Measurements from ENCODE around the gene MRPS5. TPM values are rescaled to one million over a fixed set of nuclear protein-coding genes. Genes with fewer than 3 reads are reported as not detected.

Gene MRPS5
- total and polyA plus RNA-seq, 2 experiments from 2014 or later = 44.4 to 55.3 TPM

DNA sequence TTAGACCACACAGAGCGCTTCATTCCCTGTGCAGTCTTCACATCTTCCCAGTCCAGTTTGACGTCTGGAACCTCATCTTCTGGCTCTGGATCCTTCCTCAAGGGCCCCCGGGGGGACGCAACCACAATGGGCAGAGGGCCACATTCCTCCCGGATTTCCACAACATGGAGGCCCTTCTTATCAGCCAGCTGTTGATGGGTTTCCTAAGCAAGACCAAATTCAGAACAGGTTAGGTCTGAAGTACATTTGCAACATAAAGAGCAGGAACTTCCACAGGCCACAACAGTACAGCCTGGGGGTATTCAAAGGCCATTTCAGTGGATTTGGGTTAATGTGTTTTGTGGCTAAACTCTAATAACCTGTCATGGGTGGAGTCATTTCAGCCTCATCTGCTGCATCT lies 34.2 kb downstream of the MRPS5 start:
- Histone ChIP-seq H3K36me3 (replicated peaks; ENCODE audit: insufficient read depth, low read depth) (no peaks in the 10 kb centered on the region), H4K20me1 (ENCODE audit: insufficient read depth, poor library complexity, severe bottlenecking) (no peaks in the 10 kb centered on the region), H3K79me2 (no peaks in the 10 kb centered on the region), H3K4me1 (ENCODE audit: insufficient read depth) (no peaks in the 10 kb centered on the region), H3K27ac (no peak overlapping the region), H3K4me3 (no peak overlapping the region), H3K9me3 (ENCODE audit: low read depth) (no peaks in the 10 kb centered on the region), H3K9me2 (replicated peaks; ENCODE audit: insufficient read depth) (no peaks in the 10 kb centered on the region), H2AFZ (no peak overlapping the region), H3K27me3 (no peaks in the 10 kb centered on the region), H3K4me2 (no peak overlapping the region)
- 88% methylated on average over 5 of the region's 5 CpGs for WGBS (ENCODE audit: low lambda C conversion rate, missing lambda C conversion rate)
- no peak for TF ChIP-seq EZH2phosphoT487 (IDR thresholded peaks at IDR 0.05; ENCODE audit: low read depth, severe bottlenecking, unreplicated experiment)
- TF ChIP-seq EZH2 (IDR thresholded peaks at IDR 0.05; ENCODE audit: borderline replicate concordance) = no peak
- TF ChIP-seq, protein P1, sequence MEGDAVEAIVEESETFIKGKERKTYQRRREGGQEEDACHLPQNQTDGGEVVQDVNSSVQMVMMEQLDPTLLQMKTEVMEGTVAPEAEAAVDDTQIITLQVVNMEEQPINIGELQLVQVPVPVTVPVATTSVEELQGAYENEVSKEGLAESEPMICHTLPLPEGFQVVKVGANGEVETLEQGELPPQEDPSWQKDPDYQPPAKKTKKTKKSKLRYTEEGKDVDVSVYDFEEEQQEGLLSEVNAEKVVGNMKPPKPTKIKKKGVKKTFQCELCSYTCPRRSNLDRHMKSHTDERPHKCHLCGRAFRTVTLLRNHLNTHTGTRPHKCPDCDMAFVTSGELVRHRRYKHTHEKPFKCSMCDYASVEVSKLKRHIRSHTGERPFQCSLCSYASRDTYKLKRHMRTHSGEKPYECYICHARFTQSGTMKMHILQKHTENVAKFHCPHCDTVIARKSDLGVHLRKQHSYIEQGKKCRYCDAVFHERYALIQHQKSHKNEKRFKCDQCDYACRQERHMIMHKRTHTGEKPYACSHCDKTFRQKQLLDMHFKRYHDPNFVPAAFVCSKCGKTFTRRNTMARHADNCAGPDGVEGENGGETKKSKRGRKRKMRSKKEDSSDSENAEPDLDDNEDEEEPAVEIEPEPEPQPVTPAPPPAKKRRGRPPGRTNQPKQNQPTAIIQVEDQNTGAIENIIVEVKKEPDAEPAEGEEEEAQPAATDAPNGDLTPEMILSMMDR (IDR thresholded peaks at IDR 0.05; ENCODE audit: poor library complexity) = no peak
- DNase-seq (ENCODE audit: low spot score) = no peak

DNA sequence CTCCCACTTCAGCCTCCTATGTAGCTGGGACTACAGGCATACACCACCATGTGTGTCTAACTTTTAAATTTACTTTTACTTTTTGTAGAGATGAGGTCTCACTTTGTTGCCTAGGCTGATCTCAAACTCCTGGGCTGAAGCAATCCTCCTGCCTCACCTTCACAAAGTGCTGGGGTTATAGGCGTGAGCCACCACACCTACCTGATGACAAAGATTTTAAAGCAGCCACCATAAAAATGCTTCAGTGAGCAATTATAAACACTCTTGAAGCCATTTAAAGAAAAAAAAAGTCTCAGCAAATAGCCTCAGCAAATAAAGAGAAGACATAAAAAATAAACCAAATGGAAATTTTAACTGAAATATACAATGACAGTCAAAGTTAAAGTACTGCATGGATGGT lies 35.6 kb downstream of the MRPS5 start:
- no peaks in the 10 kb centered on the region for H3K36me3 ChIP-seq (replicated peaks; ENCODE audit: insufficient read depth, low read depth)
- TF ChIP-seq EZH2 (IDR thresholded peaks at IDR 0.05; ENCODE audit: borderline replicate concordance) = no peak
- TF ChIP-seq, protein P1 (IDR thresholded peaks at IDR 0.05; ENCODE audit: poor library complexity) = no peak
- TF ChIP-seq EZH2phosphoT487 (IDR thresholded peaks at IDR 0.05; ENCODE audit: low read depth, severe bottlenecking, unreplicated experiment) = no peak
- no peak overlapping the region for H3K4me3 ChIP-seq
- no peak overlapping the region for H2AFZ ChIP-seq
- H3K9me2 ChIP-seq (replicated peaks; ENCODE audit: insufficient read depth) = no peaks in the 10 kb centered on the region
- H3K79me2 ChIP-seq = no peaks in the 10 kb centered on the region
- WGBS (ENCODE audit: low lambda C conversion rate, missing lambda C conversion rate) = 93% methylated on average over 1 of the region's 1 CpG
- H3K4me1 ChIP-seq (ENCODE audit: insufficient read depth) = no peaks in the 10 kb centered on the region
- H4K20me1 ChIP-seq (ENCODE audit: insufficient read depth, poor library complexity, severe bottlenecking) = no peaks in the 10 kb centered on the region
- no peak overlapping the region for H3K4me2 ChIP-seq
- H3K27ac ChIP-seq = no peak overlapping the region
- H3K27me3 ChIP-seq = no peaks in the 10 kb centered on the region
- no peaks in the 10 kb centered on the region for H3K9me3 ChIP-seq (ENCODE audit: low read depth)
- DNase-seq (ENCODE audit: low spot score) = no peak

DNA sequence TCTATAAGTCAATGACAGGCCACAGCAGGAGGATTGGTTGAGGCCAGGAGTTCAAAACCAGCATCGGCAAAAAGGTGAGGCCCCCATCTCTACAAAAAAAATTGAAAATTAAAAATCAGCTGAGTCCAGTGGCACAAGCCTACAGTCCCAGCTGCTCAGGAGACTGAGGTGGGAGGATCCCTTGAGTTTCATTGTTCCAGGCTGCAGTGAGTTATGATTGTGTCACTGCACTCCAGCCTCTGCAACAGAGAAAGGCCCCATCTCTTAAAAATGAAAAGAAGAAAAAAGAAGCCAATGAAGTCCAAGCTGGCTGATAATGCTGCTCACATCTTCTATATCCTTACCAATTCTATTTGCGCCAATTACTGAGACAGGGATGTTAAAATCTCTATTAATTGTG lies 39.1 kb downstream of the MRPS5 start:
- H3K27ac ChIP-seq = no peak overlapping the region
- no peak overlapping the region for H3K4me3 ChIP-seq
- H3K9me2 ChIP-seq (replicated peaks; ENCODE audit: insufficient read depth) = no peaks in the 10 kb centered on the region
- peaks cover 2% of the 10 kb centered on the region for H3K27me3 ChIP-seq
- WGBS (ENCODE audit: low lambda C conversion rate, missing lambda C conversion rate) = 95% methylated on average over 2 of the region's 2 CpGs
- no peak overlapping the region for H2AFZ ChIP-seq
- no peaks in the 10 kb centered on the region for H3K79me2 ChIP-seq
- no peak for TF ChIP-seq EZH2 (IDR thresholded peaks at IDR 0.05; ENCODE audit: borderline replicate concordance)
- TF ChIP-seq, protein P1 (IDR thresholded peaks at IDR 0.05; ENCODE audit: poor library complexity) = no peak
- no peak for TF ChIP-seq EZH2phosphoT487 (IDR thresholded peaks at IDR 0.05; ENCODE audit: low read depth, severe bottlenecking, unreplicated experiment)
- no peaks in the 10 kb centered on the region for H3K4me1 ChIP-seq (ENCODE audit: insufficient read depth)
- DNase-seq (ENCODE audit: low spot score) = no peak
- no peaks in the 10 kb centered on the region for H4K20me1 ChIP-seq (ENCODE audit: insufficient read depth, poor library complexity, severe bottlenecking)
- no peaks in the 10 kb centered on the region for H3K9me3 ChIP-seq (ENCODE audit: low read depth)
- H3K4me2 ChIP-seq = no peak overlapping the region
- no peaks in the 10 kb centered on the region for H3K36me3 ChIP-seq (replicated peaks; ENCODE audit: insufficient read depth, low read depth)

DNA sequence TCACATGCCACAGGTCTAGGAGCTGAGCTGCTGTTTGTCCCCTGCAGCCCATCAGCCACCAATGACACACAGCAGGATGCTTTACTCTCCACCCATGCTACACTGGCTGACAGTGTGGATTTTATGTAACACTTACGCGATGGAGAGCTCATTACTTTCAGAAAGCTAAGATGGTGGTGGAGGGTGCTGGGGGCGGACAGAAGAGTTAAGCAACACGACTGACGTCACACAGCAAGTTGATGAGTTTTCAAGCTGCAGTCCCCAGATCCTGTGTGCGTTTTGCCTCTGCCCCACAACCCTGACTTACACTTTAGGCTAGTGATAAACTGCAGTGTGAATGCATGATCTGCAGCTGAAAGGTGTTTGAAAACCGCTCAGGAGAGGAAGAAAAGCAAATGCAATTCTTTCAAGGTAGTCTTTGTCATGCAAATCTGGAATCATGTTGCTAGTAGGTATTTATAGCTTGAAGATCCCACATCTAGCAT lies 42.4 kb downstream of the MRPS5 start:
- Histone ChIP-seq H3K4me3 (no peak overlapping the region), H3K27me3 (peaks cover 4% of the 10 kb centered on the region), H3K4me1 (ENCODE audit: insufficient read depth) (no peaks in the 10 kb centered on the region), H3K36me3 (replicated peaks; ENCODE audit: insufficient read depth, low read depth) (no peaks in the 10 kb centered on the region), H3K9me3 (ENCODE audit: low read depth) (no peaks in the 10 kb centered on the region), H3K9me2 (replicated peaks; ENCODE audit: insufficient read depth) (no peaks in the 10 kb centered on the region), H2AFZ (no peak overlapping the region), H3K4me2 (no peak overlapping the region), H3K79me2 (no peaks in the 10 kb centered on the region), H4K20me1 (ENCODE audit: insufficient read depth, poor library complexity, severe bottlenecking) (no peaks in the 10 kb centered on the region), H3K27ac (no peak overlapping the region)
- no peak for TF ChIP-seq EZH2phosphoT487 (IDR thresholded peaks at IDR 0.05; ENCODE audit: low read depth, severe bottlenecking, unreplicated experiment)
- TF ChIP-seq, protein P1 (IDR thresholded peaks at IDR 0.05; ENCODE audit: poor library complexity) = no peak
- TF ChIP-seq EZH2 (IDR thresholded peaks at IDR 0.05; ENCODE audit: borderline replicate concordance) = no peak
- DNase-seq (ENCODE audit: low spot score) = no peak
- 28% methylated on average over 7 of the region's 7 CpGs for WGBS (ENCODE audit: low lambda C conversion rate, missing lambda C conversion rate)

Measured in hepatocyte (in vitro differentiated cells).